ENCODE data around the gene NALCN. TPM values are rescaled to one million over a fixed set of nuclear protein-coding genes. Genes with fewer than 3 reads are reported as not detected.

The NALCN gene
- total RNA-seq, 1 donor from 2014 or later: 3.5 TPM

DNA sequence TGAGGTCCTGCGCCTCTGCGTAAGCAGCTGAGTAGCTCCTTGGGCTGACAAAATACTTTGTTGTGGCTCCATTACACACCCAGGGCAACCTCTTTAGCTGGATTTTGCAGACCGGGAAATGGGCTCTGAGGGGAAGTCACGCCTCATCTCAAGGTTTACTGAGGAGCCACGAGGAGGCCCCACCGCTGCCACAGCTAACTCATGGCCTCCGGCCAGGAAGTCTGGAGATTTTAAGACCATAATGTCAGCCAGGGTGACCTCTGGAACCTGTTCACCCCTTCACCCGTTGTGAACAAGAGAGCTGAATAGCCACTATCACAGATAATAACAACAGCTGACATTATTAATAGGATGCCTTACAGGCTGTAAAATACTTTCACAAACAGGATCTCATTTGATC is 390.4 kb downstream of the NALCN start:
- no peaks in the 10 kb centered on the region for H3K36me3 ChIP-seq
- no peak overlapping the region for H3K27ac ChIP-seq
- ATAC-seq (no peak), DNase-seq (no peak)
- no peak overlapping the region for H3K4me3 ChIP-seq
- no peaks in the 10 kb centered on the region for H3K4me1 ChIP-seq
- no peaks in the 10 kb centered on the region for H3K9me3 ChIP-seq
- intact Hi-C loops (cut with DNase I): no loop called here
- TF ChIP-seq, protein P1, sequence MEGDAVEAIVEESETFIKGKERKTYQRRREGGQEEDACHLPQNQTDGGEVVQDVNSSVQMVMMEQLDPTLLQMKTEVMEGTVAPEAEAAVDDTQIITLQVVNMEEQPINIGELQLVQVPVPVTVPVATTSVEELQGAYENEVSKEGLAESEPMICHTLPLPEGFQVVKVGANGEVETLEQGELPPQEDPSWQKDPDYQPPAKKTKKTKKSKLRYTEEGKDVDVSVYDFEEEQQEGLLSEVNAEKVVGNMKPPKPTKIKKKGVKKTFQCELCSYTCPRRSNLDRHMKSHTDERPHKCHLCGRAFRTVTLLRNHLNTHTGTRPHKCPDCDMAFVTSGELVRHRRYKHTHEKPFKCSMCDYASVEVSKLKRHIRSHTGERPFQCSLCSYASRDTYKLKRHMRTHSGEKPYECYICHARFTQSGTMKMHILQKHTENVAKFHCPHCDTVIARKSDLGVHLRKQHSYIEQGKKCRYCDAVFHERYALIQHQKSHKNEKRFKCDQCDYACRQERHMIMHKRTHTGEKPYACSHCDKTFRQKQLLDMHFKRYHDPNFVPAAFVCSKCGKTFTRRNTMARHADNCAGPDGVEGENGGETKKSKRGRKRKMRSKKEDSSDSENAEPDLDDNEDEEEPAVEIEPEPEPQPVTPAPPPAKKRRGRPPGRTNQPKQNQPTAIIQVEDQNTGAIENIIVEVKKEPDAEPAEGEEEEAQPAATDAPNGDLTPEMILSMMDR (IDR thresholded peaks at IDR 0.05): no peak
- no peaks in the 10 kb centered on the region for H3K27me3 ChIP-seq

DNA sequence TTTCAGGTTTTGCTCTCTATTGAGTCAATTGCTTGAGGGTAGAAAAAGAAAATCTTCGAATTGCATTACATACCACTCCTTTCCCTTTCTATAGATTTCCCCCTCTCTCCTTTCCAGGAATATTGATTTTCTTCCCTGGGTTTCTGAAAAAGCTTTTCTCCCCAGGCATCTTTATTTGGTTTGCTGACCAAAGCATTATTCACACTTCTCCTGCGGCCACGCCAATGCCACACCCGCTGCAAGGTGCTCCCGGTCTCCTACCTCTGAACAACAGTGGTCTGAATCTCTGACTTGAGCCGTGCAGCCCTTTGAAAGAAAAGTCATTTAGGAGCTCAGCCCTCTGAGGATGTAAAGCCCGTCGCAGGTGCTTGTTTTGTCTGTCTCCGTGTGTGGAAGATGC is 390.8 kb downstream of the NALCN start:
- Histone ChIP-seq H3K9me3 (no peaks in the 10 kb centered on the region), H3K27ac (no peak overlapping the region), H3K27me3 (no peaks in the 10 kb centered on the region), H3K36me3 (no peaks in the 10 kb centered on the region), H3K4me1 (no peaks in the 10 kb centered on the region), H3K4me3 (no peak overlapping the region)
- intact Hi-C loops (cut with DNase I): no loop called here
- DNase-seq (no peak), ATAC-seq (no peak)
- TF ChIP-seq, protein P1 (IDR thresholded peaks at IDR 0.05): no peak

DNA sequence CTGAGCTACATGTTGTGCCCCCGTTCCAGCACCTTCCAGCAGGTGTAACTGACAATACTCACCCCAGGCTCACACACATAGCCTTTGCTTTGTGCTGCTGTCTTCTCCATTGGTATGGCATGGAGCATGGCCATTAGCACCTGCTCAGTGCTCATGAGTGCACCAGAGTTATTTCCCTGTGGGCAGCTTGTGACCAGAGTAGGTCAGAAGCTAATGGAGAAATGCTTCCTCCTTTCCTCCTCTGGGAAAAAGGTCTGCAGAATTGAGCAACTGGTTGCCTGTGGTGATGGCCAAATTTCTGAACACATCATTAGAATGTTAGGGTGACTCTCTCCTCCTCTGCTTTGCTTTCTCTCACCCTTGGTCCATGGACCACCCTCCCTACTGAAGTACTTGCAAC is 397.2 kb downstream of the NALCN start:
- Histone ChIP-seq H3K36me3 (no peaks in the 10 kb centered on the region), H3K4me3 (no peak overlapping the region), H3K9me3 (no peaks in the 10 kb centered on the region), H3K27ac (no peak overlapping the region), H3K4me1 (no peaks in the 10 kb centered on the region), H3K27me3 (no peaks in the 10 kb centered on the region)
- DNase-seq (no peak), ATAC-seq (peak; percentile 20)
- TF ChIP-seq, protein P1 (IDR thresholded peaks at IDR 0.05): no peak
- intact Hi-C loops (cut with DNase I): no loop called here

DNA sequence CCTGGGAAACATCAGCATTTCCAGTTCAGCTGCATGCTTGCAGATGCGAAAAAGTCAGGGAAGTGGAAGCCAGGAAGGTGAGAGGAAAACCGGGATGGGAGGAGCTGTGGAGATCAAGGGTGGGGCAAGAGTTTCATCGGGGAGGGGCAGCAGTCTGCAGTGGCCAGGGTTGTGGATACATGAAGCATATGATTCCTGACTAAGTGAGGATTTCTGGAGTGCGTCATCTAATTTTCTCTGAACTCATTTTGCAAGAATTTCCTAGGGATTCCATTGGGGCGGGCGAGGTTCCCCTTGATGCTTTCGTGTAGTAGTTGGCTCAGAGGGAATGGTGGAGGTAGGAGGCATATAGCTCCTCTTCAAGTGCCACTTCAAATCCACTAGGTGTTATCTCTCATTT is 397.6 kb downstream of the NALCN start:
- TF ChIP-seq, protein P1 (IDR thresholded peaks at IDR 0.05): no peak
- no peak for DNase-seq
- no peak for ATAC-seq

DNA sequence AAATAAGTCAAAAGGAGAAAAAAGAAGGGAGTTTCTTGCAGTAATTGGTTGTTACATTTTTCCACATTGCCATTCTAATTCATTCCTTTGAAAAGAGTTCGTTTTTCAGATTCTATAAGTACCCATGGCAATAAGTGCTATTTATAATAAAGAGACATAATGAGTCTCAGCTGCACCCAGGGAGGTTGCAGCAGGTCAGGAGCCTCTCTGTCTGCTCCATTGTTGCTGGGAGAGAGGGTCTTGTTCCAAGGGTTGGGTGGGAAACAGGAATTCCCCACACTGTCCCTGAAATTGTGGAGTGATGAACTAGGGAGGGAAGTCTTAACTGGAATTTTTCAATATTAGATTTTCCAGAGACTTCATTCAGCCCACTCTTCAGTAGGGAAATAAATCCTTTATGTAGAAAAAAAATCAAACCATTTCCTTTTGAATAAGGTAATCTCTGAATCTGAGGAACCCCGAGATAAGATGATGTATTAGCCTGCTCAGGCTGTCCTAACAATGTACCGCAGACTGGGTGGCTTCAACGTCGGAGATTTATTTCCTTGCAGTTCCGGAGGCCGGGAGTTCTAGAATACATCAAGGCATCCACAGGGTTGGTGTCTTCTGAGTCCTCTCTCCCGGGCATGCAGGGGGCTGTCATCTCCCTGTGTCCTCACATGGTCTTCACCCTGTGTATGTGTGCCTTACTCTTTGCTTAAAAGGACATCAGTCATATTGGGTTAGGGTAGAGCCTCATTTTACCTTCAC is 399.0 kb downstream of the NALCN start:
- TF ChIP-seq, protein P1 (IDR thresholded peaks at IDR 0.05): no peak
- H3K4me1 ChIP-seq: no peaks in the 10 kb centered on the region
- intact Hi-C loops (cut with DNase I): no loop called here
- no peaks in the 10 kb centered on the region for H3K27me3 ChIP-seq
- H3K4me3 ChIP-seq: no peak overlapping the region
- DNase-seq (no peak), ATAC-seq (no peak)
- H3K36me3 ChIP-seq: no peaks in the 10 kb centered on the region
- no peaks in the 10 kb centered on the region for H3K9me3 ChIP-seq
- H3K27ac ChIP-seq: no peak overlapping the region

More for the DNA sequence above, 397.6 kb downstream of the NALCN start:
- intact Hi-C loops (cut with DNase I): no loop called here
- Histone ChIP-seq H3K4me1 (no peaks in the 10 kb centered on the region), H3K36me3 (no peaks in the 10 kb centered on the region), H3K4me3 (no peak overlapping the region), H3K27me3 (no peaks in the 10 kb centered on the region), H3K27ac (no peak overlapping the region), H3K9me3 (no peaks in the 10 kb centered on the region)

Measured in upper lobe of right lung (tissue), 1 donor.